Measurements from ENCODE around the gene SREBF1.

Gene SREBF1

GRCh38 chr17:17842111-17842876 lies 5.5 kb upstream of the SREBF1 start:
- DNase-seq (ENCODE audit: extremely low read depth in 1 of 2, low read depth in 1 of 2), result no peak

- DNase-seq (ENCODE audit: extremely low read depth in 1 of 2, low read depth in 1 of 2), result no peak
Measured at GRCh38 chr17:17841601-17842025, 4.8 kb upstream of the SREBF1 start.

- DNase-seq (ENCODE audit: extremely low read depth in 1 of 2, low read depth in 1 of 2), result no peak
Measured at GRCh38 chr17:17840751-17841591, 4.2 kb upstream of the SREBF1 start.

- DNase-seq (ENCODE audit: extremely low read depth in 1 of 2, low read depth in 1 of 2), result peak; percentile 43 to 70
Measured at GRCh38 chr17:17839791-17840707, 3.3 kb upstream of the SREBF1 start.

- DNase-seq (ENCODE audit: extremely low read depth in 1 of 2, low read depth in 1 of 2), result no peak
Measured at GRCh38 chr17:17837966-17838962, 1.5 kb upstream of the SREBF1 start.

- no peak for DNase-seq (ENCODE audit: extremely low read depth in 1 of 2, low read depth in 1 of 2)
Measured at GRCh38 chr17:17837380-17837821, 615 bp upstream of the SREBF1 start.

- DNase-seq (ENCODE audit: extremely low read depth in 1 of 2, low read depth in 1 of 2), result peak; percentile 94 to 95
Measured at GRCh38 chr17:17836250-17836817, 452 bp downstream of the SREBF1 start.

- no peak for DNase-seq (ENCODE audit: extremely low read depth in 1 of 2, low read depth in 1 of 2)
Measured at GRCh38 chr17:17835415-17836249, 1.2 kb downstream of the SREBF1 start.

GRCh38 chr17:17834974-17835373 lies 1.8 kb downstream of the SREBF1 start:
- DNase-seq (ENCODE audit: extremely low read depth in 1 of 2, low read depth in 1 of 2), result no peak

- no peak for DNase-seq (ENCODE audit: extremely low read depth in 1 of 2, low read depth in 1 of 2)
Measured at GRCh38 chr17:17833658-17834357, 3.0 kb downstream of the SREBF1 start.

- DNase-seq (ENCODE audit: extremely low read depth in 1 of 2, low read depth in 1 of 2), result no peak
Measured at GRCh38 chr17:17832032-17832363, 4.8 kb downstream of the SREBF1 start.

GRCh38 chr17:17831208-17832031 lies 5.4 kb downstream of the SREBF1 start:
- no peak for DNase-seq (ENCODE audit: extremely low read depth in 1 of 2, low read depth in 1 of 2)

- DNase-seq (ENCODE audit: extremely low read depth in 1 of 2, low read depth in 1 of 2), result no peak
Measured at GRCh38 chr17:17830740-17831207, 6.0 kb downstream of the SREBF1 start.

- DNase-seq (ENCODE audit: extremely low read depth in 1 of 2, low read depth in 1 of 2), result no peak
Measured at GRCh38 chr17:17830269-17830567, 6.6 kb downstream of the SREBF1 start.

- no peak for DNase-seq (ENCODE audit: extremely low read depth in 1 of 2, low read depth in 1 of 2)
Measured at GRCh38 chr17:17827826-17828621, 8.8 kb downstream of the SREBF1 start.

All from activated CD8-positive, alpha-beta memory T cell treated with anti-CD3 and anti-CD28 coated beads for 1 hour (primary cell).